HEK293T (cell line): ENCODE results near the gene GRIN2A.

ENCODE experiments used
- ARNT ChIP-seq: fragments of 450-650 bp; IDR thresholded peaks from 2 replicates; pipeline ENCODE4 v1.6.1; 2017; ENCODE audit warnings: mild to moderate bottlenecking
- FOXA1 ChIP-seq: fragments of 450-650 bp; IDR thresholded peaks from 2 replicates; pipeline ENCODE4 v1.6.1; 2016; ENCODE audit warnings: mild to moderate bottlenecking
- FOXK2 ChIP-seq: fragments of 450-650 bp; IDR thresholded peaks from 2 replicates; pipeline ENCODE4 v1.6.1; 2016; ENCODE audit warnings: mild to moderate bottlenecking
- HDGF ChIP-seq: fragments of 450-650 bp; IDR thresholded peaks from 2 replicates; pipeline ENCODE4 v1.6.1; 2017; ENCODE audit warnings: antibody characterized with exemption, borderline replicate concordance
- L3MBTL2 ChIP-seq: fragments of 450-650 bp; conservative IDR thresholded peaks from 2 replicates; pipeline ENCODE4 v1.6.1; 2016; ENCODE audit warnings: mild to moderate bottlenecking
- SP1 ChIP-seq: fragments of 450-650 bp; IDR thresholded peaks from 2 replicates; pipeline ENCODE4 v1.6.1; 2017
- SUZ12 ChIP-seq: fragments of 450-650 bp; IDR thresholded peaks from 2 replicates; pipeline ENCODE4 v1.6.1; 2016; ENCODE audit warnings: mild to moderate bottlenecking
- TARDBP ChIP-seq: fragments of 450-650 bp; IDR thresholded peaks from 2 replicates; pipeline ENCODE4 v1.6.1; 2016

DNA sequence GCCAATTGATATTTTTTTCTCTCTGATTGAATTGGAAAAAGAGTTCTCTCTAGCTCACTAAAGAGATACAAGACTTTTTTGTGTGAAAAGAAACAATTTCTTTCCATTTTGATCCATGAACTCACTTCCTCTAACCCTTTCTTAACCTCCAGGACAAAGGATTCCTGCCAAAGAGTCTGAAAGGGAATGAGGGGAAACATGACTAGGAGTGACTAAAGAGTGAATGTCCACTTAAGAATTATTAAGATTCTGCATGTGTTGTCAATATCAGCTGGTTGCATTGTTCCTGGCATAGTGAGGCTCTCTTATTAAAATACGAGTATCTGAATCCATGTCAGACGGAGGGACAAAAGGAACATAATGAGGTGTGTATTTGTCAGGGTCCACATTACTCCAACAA is 344.7 kb downstream of the GRIN2A start:
- TF ChIP-seq HDGF (no peak), L3MBTL2 (no peak), TARDBP (no peak), SP1 (no peak), SUZ12 (no peak), FOXA1 (no peak), FOXK2 (no peak), ARNT (no peak)
